ENCODE results near the gene SLC35B2. TPM values are rescaled to one million over a fixed set of nuclear protein-coding genes. Genes with fewer than 3 reads are reported as not detected.

The SLC35B2 gene
- total RNA-seq, 1 donor: 60.8 TPM

DNA sequence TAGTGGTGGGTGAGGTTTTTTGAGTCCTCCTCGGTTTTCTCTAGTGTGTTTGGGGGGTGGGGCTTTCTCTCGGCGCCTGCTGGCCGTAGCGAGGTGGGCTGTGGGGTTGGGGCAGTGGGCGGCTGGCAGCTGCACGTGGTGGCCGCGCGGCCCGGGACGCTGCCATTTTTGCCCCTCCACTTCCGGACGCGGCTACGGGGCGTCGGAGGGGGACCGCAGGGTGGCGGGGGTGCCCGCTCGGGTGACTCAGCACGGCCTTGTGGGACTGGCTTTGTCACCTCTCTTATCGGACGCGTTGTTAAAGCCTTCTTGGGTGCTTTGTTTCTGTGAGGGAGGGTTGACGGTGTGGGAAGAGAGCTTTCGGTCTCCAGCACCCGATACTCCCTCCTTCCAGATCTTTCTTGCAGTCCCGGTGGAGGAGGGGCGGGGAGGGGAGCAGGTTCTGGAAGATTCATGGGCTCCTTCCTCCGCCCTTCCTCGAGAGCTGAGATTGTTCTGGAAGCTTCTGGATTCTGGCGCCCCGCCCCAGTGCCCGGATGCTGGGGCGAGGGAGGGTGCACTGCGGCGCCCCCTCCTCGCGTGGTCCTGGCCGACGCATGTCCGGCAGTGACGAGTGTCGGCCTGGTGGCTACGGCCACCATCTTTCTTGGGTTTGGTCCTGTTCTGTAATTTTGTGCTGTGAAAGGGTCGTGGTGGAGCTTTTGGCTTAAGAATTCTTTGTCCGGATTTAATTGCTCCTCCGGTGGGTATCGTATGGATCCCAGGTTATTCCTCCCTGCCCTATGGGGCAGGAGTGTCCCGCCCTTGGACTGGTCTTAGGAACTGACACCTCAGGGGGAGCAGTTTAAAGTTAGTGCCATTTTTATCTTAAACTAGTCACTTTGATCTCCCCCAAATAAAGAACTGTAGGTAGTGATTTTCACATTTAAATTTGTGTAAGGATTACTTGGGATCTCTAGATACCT, 9.7 kb downstream of the SLC35B2 start:
- peak overlapping the region; percentile 79 for H3K4me3 ChIP-seq (ENCODE audit: low read depth, low read length)
- no peak for TF ChIP-seq CTCF (IDR thresholded peaks at IDR 0.05; ENCODE audit: insufficient read depth, low read length)
- DNase-seq (ENCODE audit: low read depth): peak; percentile 53

- DNase-seq (ENCODE audit: low read depth): peak; percentile 98
- H3K4me3 ChIP-seq (ENCODE audit: low read depth, low read length): peak within 1 kb of the TSS; percentile 79
- no peak for TF ChIP-seq CTCF (IDR thresholded peaks at IDR 0.05; ENCODE audit: insufficient read depth, low read length)
Observed at GRCh38 chr6:44246663-44247337, 10.5 kb downstream of the SLC35B2 start, which contains the start of gene HSP90AB1. HSP90AB1 (plus strand) TSS chr6:44247101; CDS start chr6:44248630, 1,529 bp downstream.

- peak overlapping the region; percentile 79 for H3K4me3 ChIP-seq (ENCODE audit: low read depth, low read length)
- TF ChIP-seq CTCF (IDR thresholded peaks at IDR 0.05; ENCODE audit: insufficient read depth, low read length): peak; percentile 16
- peak; percentile 76 for DNase-seq (ENCODE audit: low read depth)
Observed at GRCh38 chr6:44245912-44246662, 11.2 kb downstream of the SLC35B2 start.

GRCh38 chr6:44245391-44245911, 11.9 kb downstream of the SLC35B2 start:
- H3K4me3 ChIP-seq (ENCODE audit: low read depth, low read length): peak overlapping the region; percentile 79
- no peak for DNase-seq (ENCODE audit: low read depth)
- no peak for TF ChIP-seq CTCF (IDR thresholded peaks at IDR 0.05; ENCODE audit: insufficient read depth, low read length)

- TF ChIP-seq CTCF (IDR thresholded peaks at IDR 0.05; ENCODE audit: insufficient read depth, low read length): no peak
- no peak for DNase-seq (ENCODE audit: low read depth)
- no peak overlapping the region for H3K4me3 ChIP-seq (ENCODE audit: low read depth, low read length)
Observed at GRCh38 chr6:44243345-44243744, 14.0 kb downstream of the SLC35B2 start.

GRCh38 chr6:44238687-44239350, 18.5 kb downstream of the SLC35B2 start:
- TF ChIP-seq CTCF (IDR thresholded peaks at IDR 0.05; ENCODE audit: insufficient read depth, low read length): no peak
- H3K4me3 ChIP-seq (ENCODE audit: low read depth, low read length): no peak overlapping the region
- DNase-seq (ENCODE audit: low read depth): no peak

Measured in fibroblast of the aortic adventitia (primary cell).